ENCODE data around the gene WNK1.

WNK1 gene

DNA sequence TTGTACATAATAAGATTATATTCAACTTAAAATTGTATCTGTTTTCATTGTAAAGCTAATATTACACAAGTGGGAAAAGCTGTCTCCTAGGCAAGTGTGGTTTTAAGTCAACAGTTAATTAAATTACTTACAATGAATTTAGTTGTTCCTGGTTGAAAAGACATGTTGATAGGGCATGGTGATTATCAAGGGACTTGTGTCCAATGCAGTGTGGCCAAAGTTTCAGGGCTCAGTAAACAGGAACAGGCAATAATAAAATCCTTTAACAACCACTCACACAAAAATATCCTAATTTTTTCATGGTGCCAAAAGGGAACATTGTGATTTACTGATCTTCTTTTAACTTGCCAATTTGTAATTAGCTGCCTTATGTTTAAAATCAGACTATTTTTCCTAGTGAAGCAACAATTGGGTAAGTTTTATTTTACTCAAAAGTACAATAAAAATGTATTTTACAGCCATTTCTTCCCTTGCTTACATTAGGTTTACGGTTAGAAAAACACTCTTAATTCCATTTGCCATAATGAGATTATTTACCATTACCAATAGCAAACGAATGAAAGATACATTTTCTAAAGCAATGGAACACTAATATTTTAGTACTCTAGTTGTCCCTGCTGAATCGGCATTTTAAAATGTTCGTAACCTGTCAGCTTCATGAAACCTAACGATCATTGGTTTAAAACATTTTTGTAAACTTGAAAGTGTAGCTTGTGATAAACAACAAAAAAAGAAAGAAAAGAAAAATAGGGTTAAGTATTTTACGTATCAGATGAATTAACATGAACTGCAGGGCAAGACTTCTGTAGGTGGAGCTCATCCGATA is 1.8 kb upstream of the WNK1 start:
- H3K9me3 ChIP-seq (ENCODE audit: low read length), result no peaks in the 10 kb centered on the region
- H3K27ac ChIP-seq (ENCODE audit: low read depth, low read length), result peak overlapping the region; percentile 100
- peak overlapping the region; percentile 21 to 94 for H3K4me3 ChIP-seq (ENCODE audit: low read depth in 1 of 2, low read length in 2 of 2)
- H3K27me3 ChIP-seq (ENCODE audit: control insufficient read depth in 1 of 2, insufficient read depth in 2 of 2, low read length in 2 of 2), result no peaks in the 10 kb centered on the region
- H3K36me3 ChIP-seq (ENCODE audit: insufficient read depth, low read length), result no peaks in the 10 kb centered on the region
- H3K9ac ChIP-seq (ENCODE audit: low read length), result peak overlapping the region; percentile 23
- H3K4me1 ChIP-seq (ENCODE audit: insufficient read depth, low read length), result peaks cover 19% of the 10 kb centered on the region

DNA sequence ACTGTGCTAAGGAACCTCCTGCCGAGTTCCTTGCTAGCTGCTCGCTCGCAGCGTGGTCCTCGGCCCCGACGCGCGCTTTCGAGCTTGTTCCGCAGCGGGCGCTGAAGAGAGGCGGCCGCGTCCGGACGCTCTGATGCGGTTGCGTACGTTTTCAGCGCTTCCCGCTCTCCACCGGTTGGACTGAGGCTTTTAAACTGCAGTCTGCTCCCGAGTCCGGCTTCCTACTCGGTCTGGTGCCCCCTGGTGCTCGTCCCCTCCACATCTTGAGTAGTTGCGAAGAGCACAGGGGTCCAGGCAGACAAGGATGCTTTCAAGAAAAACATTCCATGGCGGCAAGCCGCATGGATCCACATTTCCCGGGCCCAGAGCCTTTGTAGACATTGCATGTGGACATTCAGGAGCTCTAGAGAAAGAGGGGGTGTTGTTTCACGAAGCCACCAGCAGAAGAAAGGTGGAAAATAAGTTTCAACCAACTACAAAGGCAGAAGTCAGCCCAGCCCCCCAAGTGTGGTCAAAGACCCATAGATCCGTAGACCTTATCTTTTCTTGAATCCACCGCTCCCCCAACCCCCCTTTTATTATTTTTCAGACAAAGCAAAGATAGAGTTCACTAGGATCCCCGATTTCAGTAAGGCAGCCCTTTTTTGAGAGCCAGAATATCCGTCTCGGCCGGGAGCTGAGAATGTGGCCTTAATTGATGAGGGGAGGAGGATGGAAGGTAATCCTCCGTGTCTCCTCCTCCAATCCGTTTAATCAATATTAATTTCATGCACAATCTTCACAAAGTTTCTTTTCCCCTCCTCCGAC is 984 bp upstream of the WNK1 start:
- peak overlapping the region; percentile 38 to 94 for H3K4me3 ChIP-seq (ENCODE audit: low read depth in 1 of 2, low read length in 2 of 2)
- peaks cover 28% of the 10 kb centered on the region for H3K4me1 ChIP-seq (ENCODE audit: insufficient read depth, low read length)
- no peaks in the 10 kb centered on the region for H3K36me3 ChIP-seq (ENCODE audit: insufficient read depth, low read length)
- H3K9ac ChIP-seq (ENCODE audit: low read length), result peak overlapping the region; percentile 23
- H3K9me3 ChIP-seq (ENCODE audit: low read length), result no peaks in the 10 kb centered on the region
- no peaks in the 10 kb centered on the region for H3K27me3 ChIP-seq (ENCODE audit: control insufficient read depth in 1 of 2, insufficient read depth in 2 of 2, low read length in 2 of 2)
- peak overlapping the region; percentile 100 for H3K27ac ChIP-seq (ENCODE audit: low read depth, low read length)

DNA sequence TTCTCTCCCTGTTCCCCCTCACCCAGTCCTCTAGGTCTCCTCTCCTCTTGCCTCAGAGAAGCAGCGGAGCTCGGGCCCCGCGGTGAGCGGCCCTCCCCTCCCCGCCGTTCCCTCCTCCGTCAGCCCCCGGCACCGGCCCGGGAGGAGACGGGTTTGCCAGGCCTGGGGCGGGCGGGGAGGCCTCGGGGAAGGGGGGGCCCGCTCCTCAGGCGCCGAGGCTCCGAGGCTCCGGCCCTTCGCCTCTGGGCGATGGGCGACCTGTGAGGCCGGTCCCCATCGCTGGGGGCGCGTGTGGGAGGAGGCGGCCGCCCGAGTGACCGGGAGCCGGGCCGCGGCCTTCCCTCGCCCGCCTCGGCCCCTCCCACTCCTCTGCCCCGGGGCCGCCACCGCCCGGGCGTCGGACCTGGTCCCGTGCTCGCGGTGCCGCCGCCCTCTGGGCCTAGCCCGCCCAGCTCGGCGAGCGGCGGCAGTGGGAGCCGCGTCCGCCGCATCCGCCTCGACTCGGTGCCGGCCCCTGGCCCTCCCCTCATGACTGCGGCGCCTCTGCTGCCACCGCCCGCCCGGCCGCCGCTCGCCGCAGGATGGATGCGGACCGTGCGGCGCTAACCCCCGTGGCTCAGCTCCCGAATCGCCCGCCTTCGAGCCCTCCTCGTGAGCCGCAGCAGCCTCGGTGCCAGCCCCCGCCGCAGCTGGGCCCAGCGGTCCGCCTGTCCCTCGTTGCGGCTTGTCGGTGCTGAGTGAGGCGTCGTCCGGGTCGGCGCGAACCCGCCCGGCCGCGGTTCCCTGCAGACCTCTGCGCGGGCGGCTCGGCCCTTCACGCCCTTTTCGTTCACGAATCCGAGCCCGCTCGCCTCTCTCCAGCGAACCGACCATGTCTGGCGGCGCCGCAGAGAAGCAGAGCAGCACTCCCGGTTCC is 574 bp downstream of the WNK1 start:
- Histone ChIP-seq H3K4me1 (ENCODE audit: insufficient read depth, low read length) (peaks cover 34% of the 10 kb centered on the region), H3K4me3 (ENCODE audit: low read depth in 1 of 2, low read length in 2 of 2) (peak overlapping the region; percentile 93 to 94), H3K27me3 (ENCODE audit: control insufficient read depth in 1 of 2, insufficient read depth in 2 of 2, low read length in 2 of 2) (no peaks in the 10 kb centered on the region), H3K36me3 (ENCODE audit: insufficient read depth, low read length) (no peaks in the 10 kb centered on the region), H3K27ac (ENCODE audit: low read depth, low read length) (peak overlapping the region; percentile 100), H3K9me3 (ENCODE audit: low read length) (no peaks in the 10 kb centered on the region), H3K9ac (ENCODE audit: low read length) (peak overlapping the region; percentile 76)

DNA sequence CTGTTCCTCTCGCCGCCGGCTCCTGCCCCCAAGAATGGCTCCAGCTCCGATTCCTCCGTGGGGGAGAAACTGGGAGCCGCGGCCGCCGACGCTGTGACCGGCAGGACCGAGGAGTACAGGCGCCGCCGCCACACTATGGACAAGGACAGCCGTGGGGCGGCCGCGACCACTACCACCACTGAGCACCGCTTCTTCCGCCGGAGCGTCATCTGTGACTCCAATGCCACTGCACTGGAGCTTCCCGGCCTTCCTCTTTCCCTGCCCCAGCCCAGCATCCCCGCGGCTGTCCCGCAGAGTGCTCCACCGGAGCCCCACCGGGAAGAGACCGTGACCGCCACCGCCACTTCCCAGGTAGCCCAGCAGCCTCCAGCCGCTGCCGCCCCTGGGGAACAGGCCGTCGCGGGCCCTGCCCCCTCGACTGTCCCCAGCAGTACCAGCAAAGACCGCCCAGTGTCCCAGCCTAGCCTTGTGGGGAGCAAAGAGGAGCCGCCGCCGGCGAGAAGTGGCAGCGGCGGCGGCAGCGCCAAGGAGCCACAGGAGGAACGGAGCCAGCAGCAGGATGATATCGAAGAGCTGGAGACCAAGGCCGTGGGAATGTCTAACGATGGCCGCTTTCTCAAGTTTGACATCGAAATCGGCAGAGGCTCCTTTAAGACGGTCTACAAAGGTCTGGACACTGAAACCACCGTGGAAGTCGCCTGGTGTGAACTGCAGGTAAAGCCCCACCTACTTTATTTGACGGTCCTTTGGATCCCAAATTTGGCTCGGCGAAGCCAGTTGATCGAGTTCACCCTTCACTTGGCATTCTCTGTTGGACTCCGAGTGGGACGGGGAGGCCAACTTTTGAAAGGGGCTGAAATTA is 1.5 kb downstream of the WNK1 start:
- Histone ChIP-seq H3K9me3 (ENCODE audit: low read length) (no peaks in the 10 kb centered on the region), H3K36me3 (ENCODE audit: insufficient read depth, low read length) (no peaks in the 10 kb centered on the region), H3K27ac (ENCODE audit: low read depth, low read length) (peak overlapping the region; percentile 100), H3K27me3 (ENCODE audit: control insufficient read depth in 1 of 2, insufficient read depth in 2 of 2, low read length in 2 of 2) (no peaks in the 10 kb centered on the region), H3K4me1 (ENCODE audit: insufficient read depth, low read length) (peaks cover 34% of the 10 kb centered on the region), H3K9ac (ENCODE audit: low read length) (peak overlapping the region; percentile 76), H3K4me3 (ENCODE audit: low read depth in 1 of 2, low read length in 2 of 2) (peak overlapping the region; percentile 93 to 94)

DNA sequence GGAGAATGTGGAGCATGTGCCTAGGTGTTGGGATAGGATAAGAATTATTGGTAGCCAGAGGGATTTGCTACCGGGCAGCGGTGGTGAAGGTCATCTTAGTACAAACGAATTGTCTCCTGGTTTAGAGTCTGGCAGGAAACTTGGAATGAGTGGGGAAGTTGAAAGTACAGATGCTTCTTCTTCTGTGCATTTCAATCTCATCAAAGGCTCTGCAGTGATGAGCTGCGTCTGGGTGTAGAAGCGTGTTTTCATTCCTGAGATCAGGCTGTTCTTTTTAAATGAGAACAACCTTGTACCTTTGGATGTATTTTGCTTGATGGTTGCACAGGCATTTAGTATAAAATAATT is 2.1 kb downstream of the WNK1 start:
- Histone ChIP-seq H3K4me3 (ENCODE audit: low read depth in 1 of 2, low read length in 2 of 2) (peak overlapping the region; percentile 93 to 94), H3K4me1 (ENCODE audit: insufficient read depth, low read length) (peaks cover 34% of the 10 kb centered on the region), H3K27me3 (ENCODE audit: control insufficient read depth in 1 of 2, insufficient read depth in 2 of 2, low read length in 2 of 2) (no peaks in the 10 kb centered on the region), H3K27ac (ENCODE audit: low read depth, low read length) (peak overlapping the region; percentile 100), H3K36me3 (ENCODE audit: insufficient read depth, low read length) (no peaks in the 10 kb centered on the region), H3K9me3 (ENCODE audit: low read length) (no peaks in the 10 kb centered on the region), H3K9ac (ENCODE audit: low read length) (peak overlapping the region; percentile 76)

DNA sequence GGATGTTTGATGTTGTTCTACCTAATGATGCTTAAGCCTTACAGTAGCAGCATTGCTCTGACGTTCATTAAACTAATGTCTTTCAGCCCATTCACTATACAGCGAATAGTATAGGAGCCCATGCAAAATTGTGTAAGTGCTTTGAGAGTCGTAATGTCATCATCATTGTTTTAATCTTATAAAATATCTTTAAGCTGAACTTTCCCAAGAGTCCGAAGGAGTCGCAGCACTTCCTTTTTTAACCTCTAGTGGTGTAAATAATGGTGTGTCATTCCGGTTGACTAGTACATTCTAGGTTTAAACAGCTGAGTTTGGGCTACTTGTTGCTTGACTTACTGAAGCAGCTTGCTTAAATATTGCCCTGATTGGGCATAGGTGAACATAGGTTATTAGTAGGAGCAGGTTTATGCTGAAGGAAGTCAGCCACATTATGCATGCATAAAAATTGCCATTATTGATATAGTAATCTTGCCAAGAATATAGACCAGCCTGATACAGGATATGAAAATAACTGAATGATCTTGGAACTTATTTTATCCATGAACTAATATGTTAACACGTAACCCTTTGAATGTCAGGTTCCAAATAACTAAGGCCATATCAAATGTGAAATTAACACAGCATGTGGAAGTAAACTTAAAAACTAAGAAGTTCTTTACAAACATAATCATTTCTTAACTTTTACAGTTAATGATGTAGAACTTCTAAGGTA is 2.6 kb downstream of the WNK1 start:
- H3K27ac ChIP-seq (ENCODE audit: low read depth, low read length), result peak overlapping the region; percentile 100
- no peaks in the 10 kb centered on the region for H3K9me3 ChIP-seq (ENCODE audit: low read length)
- H3K27me3 ChIP-seq (ENCODE audit: control insufficient read depth in 1 of 2, insufficient read depth in 2 of 2, low read length in 2 of 2), result no peaks in the 10 kb centered on the region
- H3K36me3 ChIP-seq (ENCODE audit: insufficient read depth, low read length), result no peaks in the 10 kb centered on the region
- peaks cover 34% of the 10 kb centered on the region for H3K4me1 ChIP-seq (ENCODE audit: insufficient read depth, low read length)
- peak overlapping the region; percentile 76 for H3K9ac ChIP-seq (ENCODE audit: low read length)
- H3K4me3 ChIP-seq (ENCODE audit: low read depth in 1 of 2, low read length in 2 of 2), result peak overlapping the region; percentile 93 to 94

DNA sequence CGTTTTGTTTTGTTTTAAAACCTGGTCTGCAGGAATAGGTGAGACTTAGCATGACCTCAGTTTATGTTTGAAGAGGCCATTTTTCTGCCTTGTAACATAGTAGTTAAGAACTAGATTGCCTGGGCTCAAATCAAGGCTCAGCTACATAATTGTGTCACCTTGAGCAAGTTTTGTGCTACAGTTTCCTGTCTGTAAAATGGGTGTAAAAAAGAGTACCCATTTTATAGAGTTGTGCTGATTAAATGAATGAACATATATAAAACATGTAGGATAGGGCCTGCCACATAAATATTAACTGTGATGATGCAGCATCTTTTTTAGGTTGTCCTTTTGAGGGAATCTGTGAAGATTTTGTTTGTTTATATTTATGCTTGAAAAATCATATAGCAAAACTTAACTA is 7.2 kb downstream of the WNK1 start:
- Histone ChIP-seq H3K27ac (ENCODE audit: low read depth, low read length) (no peak overlapping the region), H3K4me1 (ENCODE audit: insufficient read depth, low read length) (peaks cover 21% of the 10 kb centered on the region), H3K9ac (ENCODE audit: low read length) (no peak overlapping the region), H3K27me3 (ENCODE audit: control insufficient read depth in 1 of 2, insufficient read depth in 2 of 2, low read length in 2 of 2) (no peaks in the 10 kb centered on the region), H3K4me3 (ENCODE audit: low read depth in 1 of 2, low read length in 2 of 2) (no peak overlapping the region), H3K9me3 (ENCODE audit: low read length) (no peaks in the 10 kb centered on the region), H3K36me3 (ENCODE audit: insufficient read depth, low read length) (no peaks in the 10 kb centered on the region)

DNA sequence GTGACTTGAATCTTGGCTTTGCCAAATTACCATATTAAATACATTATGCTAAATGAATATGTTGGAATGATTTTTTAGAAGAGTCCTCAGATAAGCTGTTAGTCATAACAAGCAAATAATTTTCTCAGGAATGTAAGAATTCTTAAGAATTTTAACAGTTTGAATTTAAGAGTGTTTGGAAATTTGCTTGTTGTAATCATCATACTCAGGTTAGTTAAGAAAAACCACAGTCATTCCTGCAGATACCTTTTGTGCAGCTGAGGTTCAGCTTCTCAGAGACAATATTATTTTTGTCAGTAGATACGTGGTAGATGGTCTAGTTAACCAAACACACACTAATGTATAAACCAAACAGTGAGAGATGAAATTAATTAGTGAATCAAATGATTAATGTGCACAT is 8.9 kb downstream of the WNK1 start:
- Histone ChIP-seq H3K9me3 (ENCODE audit: low read length) (no peaks in the 10 kb centered on the region), H3K4me1 (ENCODE audit: insufficient read depth, low read length) (peaks cover 8% of the 10 kb centered on the region), H3K27ac (ENCODE audit: low read depth, low read length) (no peak overlapping the region), H3K36me3 (ENCODE audit: insufficient read depth, low read length) (no peaks in the 10 kb centered on the region), H3K27me3 (ENCODE audit: control insufficient read depth in 1 of 2, insufficient read depth in 2 of 2, low read length in 2 of 2) (no peaks in the 10 kb centered on the region), H3K4me3 (ENCODE audit: low read depth in 1 of 2, low read length in 2 of 2) (no peak overlapping the region), H3K9ac (ENCODE audit: low read length) (no peak overlapping the region)

DNA sequence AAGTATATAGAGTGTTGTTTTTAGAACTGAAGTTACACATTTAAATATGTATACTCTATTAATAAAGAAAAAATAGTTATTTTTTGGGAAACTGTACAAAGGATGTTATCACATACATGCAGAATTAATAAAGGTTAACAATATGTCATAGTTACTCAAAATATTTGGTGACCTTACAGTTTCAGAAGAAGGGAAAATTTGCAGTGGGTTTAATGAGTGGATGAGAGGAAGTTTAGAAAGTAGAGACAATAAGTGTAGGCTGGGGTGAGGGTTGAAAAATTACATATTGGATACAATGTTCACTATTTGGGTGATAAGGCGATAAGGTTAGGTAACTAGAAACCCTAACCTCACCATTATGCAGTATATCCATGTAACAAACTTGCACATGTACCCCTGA is 13.5 kb downstream of the WNK1 start:
- no peak overlapping the region for H3K27ac ChIP-seq (ENCODE audit: low read depth, low read length)
- no peaks in the 10 kb centered on the region for H3K4me1 ChIP-seq (ENCODE audit: insufficient read depth, low read length)
- H3K9me3 ChIP-seq (ENCODE audit: low read length), result no peaks in the 10 kb centered on the region
- no peak overlapping the region for H3K9ac ChIP-seq (ENCODE audit: low read length)
- no peak overlapping the region for H3K4me3 ChIP-seq (ENCODE audit: low read depth in 1 of 2, low read length in 2 of 2)
- H3K36me3 ChIP-seq (ENCODE audit: insufficient read depth, low read length), result no peaks in the 10 kb centered on the region
- H3K27me3 ChIP-seq (ENCODE audit: control insufficient read depth in 1 of 2, insufficient read depth in 2 of 2, low read length in 2 of 2), result no peaks in the 10 kb centered on the region

DNA sequence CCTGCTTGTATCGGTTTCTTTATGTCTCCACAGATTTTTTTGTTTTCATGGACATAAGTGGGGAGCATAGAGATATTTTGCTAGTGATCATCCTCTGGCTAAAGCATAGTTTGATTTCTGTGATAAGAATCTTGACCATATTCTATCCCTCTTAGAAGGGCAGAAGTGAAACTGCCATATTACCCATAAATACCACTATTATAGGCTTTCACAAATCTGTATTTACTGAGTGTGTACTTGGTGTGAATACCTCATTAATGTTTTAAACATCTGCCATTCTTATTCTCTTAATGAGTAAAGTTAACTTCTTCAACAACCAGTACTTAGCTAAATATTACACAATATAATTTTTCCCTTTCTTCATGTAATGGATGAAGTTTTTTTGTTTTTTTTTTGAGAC is 16.1 kb downstream of the WNK1 start:
- Histone ChIP-seq H3K27me3 (ENCODE audit: control insufficient read depth in 1 of 2, insufficient read depth in 2 of 2, low read length in 2 of 2) (no peaks in the 10 kb centered on the region), H3K36me3 (ENCODE audit: insufficient read depth, low read length) (no peaks in the 10 kb centered on the region), H3K4me1 (ENCODE audit: insufficient read depth, low read length) (no peaks in the 10 kb centered on the region), H3K9ac (ENCODE audit: low read length) (no peak overlapping the region), H3K27ac (ENCODE audit: low read depth, low read length) (no peak overlapping the region), H3K4me3 (ENCODE audit: low read depth in 1 of 2, low read length in 2 of 2) (no peak overlapping the region), H3K9me3 (ENCODE audit: low read length) (no peaks in the 10 kb centered on the region)
